GM18519 (cell line): ENCODE results near the gene RPS3.
"Not testable (repeated sequence)": the region's sequence is repeated elsewhere in the genome, so short reads cannot be mapped to it uniquely, and the experiment has no call there.

Experiments used
- ATAC-seq: cut with Tn5 transposase; IDR thresholded peaks from one replicate; pipeline ENCODE4 v1.9.1; 2021; ENCODE audit warnings: mild to moderate bottlenecking, moderate library complexity; ENCODE audit not compliant: unreplicated experiment, low FRiP score

RPS3 gene

DNA sequence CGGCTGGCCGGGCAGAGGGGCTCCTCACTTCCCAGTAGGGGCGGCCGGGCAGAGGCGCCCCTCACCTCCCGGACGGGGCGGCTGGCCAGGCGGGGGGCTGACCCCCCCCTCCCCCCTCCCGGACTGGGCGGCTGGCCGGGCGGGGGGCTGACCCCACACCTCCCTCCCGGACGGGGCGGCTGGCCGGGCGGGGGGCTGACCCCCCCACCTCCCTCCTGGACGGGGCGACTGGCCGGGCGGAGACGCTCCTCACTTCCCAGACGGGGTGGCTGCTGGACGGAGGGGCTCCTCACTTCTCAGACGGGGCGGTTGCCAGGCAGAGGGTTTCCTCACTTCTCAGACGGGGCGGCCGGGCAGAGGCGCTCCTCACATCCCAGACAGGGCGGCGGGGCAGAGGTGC is 10.7 kb downstream of the RPS3 start:
- not testable (repeated sequence) for ATAC-seq

DNA sequence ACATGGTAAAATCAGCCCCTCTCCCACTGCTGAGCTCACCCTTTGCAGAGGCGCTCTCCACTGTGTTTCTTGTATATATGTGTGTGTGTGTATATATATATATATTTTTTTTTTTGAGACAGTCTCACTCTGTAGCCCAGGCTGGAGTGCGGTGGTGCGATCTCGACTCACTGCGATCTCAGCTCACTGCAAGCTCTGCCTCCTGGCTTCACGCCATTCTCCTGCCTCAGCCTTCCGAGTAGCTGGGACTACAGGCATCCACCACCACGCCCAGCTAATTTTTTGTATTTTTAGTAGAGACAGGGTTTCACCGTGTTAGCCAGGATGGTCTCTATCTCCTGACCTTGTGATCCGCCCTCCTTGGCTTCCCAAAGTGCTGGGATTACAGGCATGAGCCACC is 13.8 kb downstream of the RPS3 start:
- not testable (repeated sequence) for ATAC-seq

DNA sequence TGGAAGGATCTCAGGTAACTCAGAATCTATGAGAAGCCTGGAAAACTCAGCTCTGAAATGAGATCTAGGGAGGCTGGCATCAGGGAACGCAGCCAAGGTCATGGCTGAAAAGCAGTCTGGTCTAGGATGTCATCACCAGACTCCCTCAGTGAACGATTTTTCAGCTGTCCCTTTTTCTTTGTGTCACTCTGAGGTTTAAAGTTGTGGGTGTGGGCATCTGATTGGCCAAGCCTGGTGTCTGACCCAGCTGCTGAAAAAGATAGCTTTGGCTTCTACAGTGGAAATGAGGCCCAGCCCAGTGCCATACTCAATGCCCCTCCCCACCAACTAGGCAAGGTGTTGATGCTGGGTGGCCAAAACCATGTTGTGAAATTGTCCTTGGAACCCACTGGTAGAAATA is 14.5 kb downstream of the RPS3 start:
- ATAC-seq: no peak

DNA sequence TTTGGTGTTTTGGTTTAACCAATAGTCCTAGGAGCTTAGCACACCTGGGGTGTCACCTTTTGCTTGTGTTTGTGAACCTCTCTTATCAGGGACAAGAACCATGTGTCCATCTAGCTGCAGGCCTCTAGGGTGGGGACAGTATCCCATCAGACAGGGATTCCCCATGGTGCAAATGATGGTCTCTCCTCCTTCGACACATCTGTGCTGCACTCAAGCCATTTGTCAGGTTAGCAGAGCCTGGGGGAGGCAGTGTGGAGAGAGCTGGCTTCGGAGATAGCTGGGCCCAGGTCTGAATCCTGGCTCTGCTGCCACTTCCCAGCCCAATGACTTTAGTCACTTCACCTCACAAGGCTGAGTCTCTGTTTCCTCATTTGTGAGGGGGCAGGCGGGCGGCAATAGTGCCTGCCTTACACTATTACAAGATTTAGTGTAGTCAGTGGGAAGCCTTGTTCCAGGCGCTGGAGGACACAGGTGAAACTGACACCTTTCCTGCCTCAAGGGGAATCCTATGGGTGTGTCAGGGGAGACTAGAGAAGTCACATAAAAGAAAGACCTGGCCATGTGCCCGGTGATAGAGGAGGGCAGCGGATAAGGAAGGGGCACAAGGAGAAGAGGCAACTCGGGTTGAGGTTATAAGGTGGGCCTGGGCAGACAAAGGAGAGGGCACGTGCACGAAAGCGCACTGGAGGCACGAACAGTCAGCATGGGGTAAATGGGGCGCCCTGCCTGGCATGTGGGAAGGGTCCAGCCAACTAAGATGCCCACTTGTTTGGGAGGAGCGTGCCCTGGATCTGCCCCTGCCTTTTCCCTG is 21.1 kb downstream of the RPS3 start:
- no peak for ATAC-seq

DNA sequence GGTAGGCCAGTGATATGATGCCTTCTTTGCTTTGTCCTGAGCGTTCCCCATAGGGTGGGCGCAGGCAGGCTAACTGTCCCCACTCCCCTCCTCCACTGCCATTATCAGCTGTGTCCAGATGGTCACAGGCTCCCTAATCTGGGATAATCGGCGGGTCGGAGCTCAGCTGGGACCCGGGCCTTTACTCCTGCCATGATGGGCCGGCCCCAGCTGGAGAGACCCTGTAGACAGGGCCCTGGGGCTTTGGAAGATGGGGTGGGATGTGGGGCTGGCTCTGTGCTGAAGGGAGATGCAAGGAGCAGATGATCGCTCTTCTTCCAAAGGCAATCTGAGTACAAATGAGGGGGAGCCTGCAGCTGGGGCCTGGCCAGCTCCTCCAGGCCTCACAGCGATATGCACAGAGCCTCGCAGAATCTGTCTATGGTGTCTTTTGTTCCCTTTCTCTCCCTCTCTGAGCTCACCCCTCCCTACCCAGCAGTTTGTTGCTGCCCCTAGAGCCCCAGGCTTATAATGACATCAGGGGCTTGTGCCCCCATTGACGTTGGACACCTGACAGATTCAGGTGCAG is 21.8 kb downstream of the RPS3 start:
- ATAC-seq: no peak

DNA sequence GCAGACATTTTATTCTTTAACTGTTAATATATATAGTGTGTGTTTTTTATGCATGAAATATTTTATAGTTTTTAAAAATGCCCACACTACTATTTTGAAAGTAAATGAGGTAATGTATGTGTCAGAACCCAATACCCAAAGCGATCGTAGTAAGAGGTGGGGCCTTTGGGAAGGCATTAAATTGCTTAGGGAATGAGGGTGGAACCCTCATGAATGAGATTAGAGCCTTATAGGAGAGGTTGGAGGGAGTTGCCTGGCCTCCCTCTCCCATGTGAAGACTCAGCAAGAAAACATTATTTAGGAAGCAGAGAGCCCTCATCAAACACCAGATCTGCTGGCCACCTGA is 22.6 kb downstream of the RPS3 start:
- ATAC-seq: no peak

DNA sequence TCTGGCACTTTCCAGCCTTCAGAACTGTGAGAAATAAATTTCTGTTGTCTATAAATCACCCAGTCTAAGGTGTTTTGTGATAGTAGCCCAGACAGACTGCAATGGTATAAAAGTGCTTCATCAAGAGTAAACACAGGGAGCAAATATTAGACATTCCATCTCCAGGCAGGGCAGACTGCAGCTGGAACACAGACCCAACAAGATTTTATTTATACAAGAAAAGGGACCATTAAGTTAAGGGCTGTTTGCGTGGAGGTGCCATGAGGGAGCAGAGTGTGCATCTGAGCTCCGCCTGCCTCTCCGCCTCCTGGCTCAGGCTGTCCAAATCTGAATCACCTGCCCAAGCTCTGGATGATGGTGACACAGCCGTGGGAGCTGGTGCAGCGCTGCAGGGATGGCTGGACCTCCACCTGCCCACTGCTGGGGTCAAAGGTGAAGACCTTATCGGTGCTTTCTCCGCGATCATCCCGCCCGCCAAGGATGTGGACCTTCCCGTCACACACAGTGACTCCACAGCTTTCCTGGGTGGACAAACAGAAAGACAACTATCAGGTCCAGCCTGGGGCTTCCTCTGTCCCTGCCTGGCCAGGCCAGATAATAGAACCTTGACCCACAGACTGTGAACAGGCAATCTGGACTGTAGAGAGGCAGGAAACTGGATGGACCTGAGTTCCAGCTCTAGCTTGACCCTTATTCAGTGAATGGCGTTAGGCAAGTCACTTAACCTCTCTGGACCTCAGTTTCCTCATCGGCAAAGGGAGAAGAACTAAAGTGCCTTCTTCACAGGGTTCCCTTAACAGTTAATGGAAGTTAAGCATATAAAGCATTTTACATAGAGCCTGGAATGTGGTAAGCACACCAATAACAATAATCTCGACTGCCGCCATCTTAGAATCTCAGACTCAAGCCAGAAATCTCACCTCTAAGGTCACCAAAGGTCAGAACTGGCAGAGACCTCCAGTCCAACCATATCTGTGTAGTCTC is 23.2 kb downstream of the RPS3 start:
- ATAC-seq: no peak

DNA sequence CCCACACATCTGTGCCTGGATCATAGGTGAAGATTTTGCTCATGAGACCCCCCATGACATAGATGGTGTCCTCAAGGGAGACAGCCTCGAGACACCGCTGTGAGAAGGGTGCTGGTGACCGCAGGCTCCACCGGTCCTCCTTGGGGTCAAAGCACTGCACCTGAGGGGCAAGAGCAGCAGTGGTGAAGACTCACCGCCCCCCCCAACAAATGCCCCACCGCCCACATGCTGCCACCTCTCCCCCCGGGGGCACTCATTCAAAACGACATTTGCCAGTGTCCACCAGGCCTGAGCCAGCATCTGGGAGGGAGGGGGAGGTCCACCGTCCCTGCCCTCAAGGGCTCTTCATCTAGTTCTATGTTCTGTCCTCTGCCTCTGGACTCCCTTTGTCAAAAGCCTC is 24.4 kb downstream of the RPS3 start:
- ATAC-seq: no peak

DNA sequence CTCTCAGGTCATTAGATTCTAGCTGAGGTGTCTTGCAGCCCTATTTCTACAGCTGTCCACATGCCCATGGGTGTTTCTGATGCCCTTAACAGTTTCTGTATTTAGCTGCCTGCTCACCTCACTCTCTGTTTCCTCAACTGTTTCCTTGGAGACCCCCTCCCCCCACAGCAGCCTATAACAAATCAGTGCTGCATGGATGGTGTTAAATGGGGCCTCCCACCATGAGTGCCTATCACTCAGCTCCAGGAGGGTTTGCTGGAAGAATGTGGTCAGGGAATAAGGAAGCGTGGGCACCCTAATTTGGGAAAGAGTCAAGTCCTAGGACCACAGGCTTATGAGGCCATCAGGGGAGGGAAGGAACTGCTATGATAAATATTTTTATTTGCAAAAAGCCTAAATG is 25.1 kb downstream of the RPS3 start:
- ATAC-seq: no peak

DNA sequence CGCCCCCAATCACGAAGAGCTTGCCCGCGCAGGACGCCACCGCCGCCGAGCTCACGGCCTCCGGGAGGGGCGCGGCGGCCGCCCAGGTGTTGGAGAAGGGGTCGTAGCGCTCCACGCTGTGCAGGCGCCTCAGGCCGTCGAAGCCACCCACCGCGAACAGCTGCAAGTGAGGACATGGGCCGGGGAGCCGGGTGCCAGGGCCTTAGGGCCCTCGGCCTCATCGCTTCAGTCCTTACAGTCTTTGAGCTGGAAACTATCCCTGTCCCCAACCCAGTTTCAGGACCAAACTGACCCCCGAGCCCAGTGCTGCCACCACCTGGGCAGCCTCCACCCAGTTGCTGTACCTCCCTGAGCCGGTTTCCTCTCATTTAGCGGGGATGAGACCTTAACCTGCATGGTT is 26.1 kb downstream of the RPS3 start:
- ATAC-seq: no peak

DNA sequence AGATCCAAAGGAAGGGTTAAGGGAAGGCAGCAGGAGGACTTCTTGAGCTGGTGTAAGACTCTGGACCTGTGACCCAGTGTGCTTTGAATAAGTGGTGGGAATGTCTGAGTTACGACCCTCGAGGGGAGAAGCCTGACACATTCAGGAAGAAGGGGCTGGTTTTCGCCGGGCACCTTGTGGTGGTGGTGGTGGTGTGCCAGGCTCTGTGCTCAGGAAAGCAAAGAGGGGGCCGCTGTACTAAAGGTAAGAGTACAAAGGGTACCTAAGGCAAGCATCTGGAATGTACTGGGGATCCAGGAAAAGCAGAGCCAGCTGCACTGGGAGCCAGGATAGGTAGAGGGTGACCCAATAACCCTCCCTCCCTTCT is 27.4 kb downstream of the RPS3 start:
- ATAC-seq: no peak

DNA sequence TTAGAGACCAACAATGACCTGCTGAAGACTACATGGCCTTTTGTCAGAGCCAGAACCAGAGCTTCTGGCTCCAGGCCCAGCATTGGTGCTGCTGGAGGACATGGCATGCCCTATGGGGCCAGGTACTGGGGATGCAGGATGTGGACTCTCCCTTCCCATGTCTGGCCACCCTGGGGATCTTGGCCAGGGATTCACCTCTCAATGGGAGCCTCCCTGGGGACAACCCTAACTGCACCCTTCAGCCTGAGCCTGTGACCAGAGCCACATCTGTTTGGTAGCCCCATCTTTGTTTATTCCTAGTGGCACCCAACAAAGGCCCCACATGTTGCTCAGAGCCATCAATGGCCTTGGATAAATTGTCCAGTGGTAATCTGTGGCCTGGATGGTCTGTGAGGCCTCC is 27.9 kb downstream of the RPS3 start:
- no peak for ATAC-seq

DNA sequence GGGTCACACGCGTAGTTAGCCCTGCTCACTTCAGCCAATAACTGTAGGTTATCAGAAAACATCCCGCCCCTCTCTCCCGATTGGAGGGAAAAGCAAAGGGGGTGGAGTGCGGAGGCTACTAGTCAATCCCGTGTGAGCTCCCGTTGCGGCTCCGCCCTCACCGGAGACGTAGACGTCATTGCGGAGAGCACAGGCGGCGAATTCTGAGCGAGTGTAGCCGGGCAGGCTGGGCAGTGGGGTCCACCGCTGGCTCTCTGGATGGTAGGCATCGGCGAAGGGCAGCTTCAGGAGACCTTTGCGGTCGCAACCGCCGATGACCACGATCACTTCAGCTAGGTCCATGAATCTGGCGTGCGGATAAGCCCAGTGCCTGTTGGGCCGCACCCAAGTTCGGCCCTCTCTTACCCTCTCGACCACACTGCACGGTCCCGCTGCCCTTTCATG is 29.0 kb downstream of the RPS3 start:
- no peak for ATAC-seq

DNA sequence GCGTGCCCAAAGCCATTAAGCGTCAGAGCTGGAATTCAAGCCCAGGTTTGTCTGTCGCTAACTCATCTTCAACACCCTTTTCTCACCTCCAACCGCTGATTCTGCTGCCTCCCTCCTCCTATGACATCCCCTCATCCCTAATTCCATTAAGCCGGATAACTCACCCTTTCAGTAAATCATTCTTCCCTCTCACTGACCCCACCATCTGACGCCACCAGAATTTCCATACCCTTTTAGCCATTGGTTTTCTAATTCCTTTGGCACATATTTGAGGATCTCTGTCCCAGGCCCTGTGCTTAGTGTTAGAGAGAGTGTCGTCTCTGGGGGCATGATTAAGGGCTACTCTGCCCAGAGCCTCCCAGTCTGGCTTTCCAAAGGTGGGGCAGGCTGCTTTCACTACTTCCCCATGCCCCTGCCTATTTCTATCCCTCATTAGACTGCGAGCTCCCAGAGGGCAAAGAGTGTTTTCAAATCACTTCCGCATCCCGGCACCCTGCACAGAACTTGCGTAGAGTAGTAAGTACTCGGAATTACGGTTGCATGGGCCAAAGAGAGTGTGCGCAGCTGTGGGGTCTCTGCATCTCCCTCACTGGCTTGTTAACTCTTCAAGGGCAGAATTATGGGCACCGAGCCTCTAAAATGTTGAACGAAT is 29.8 kb downstream of the RPS3 start:
- no peak for ATAC-seq

DNA sequence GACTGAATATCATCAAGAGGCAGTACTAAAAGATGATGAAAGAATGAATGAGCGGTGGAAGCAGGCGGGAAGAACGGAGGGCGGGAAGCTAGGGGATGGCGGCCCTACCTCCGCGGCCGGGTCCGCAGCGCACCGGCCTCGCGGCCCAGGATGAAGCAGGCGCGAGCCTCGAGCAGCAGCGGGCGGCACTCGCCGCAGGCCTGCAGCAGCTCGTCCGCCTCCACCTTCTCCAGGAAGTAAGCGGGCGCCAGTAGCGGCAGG is 30.3 kb downstream of the RPS3 start:
- no peak for ATAC-seq

DNA sequence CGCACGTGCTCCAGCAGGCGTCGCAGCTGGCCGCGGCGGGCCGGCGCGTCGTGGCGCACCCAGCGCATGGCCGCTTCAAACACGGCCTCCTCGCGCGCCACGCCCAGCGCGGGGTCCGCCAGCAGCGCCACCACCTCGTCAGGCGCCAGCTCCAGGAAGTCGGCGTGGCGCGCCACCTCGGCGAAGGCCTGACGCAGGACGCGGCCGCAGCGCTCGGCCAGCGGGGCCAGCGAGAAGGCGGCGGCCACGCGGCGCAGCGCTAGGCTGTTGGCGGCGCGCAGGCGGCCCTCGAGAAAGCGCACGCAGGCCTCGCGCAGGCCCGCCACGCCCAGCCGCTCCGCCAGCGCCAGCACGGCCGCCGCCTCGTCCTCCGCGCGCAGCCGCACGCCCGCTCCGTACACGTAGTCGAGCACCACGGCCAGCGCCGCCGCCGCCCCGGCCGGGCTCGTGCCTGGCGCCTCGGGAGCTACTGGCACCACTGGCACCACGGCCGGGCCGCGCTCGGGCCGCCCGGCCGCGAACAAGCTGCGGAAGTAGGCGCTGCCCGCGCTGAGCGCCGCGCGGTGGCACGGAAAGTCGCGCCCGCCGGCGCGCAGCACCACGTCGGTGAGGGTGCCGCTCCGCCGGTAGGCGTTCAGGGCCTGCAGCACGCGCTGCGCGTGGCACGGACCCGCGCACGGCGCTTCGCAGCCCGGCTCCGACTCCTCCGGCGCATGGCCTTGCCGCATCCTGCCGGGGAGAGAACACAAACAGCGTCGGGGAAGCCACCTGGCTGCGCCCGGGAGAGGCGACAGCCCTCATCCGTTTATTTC is 30.8 kb downstream of the RPS3 start:
- ATAC-seq: peak; percentile 57

DNA sequence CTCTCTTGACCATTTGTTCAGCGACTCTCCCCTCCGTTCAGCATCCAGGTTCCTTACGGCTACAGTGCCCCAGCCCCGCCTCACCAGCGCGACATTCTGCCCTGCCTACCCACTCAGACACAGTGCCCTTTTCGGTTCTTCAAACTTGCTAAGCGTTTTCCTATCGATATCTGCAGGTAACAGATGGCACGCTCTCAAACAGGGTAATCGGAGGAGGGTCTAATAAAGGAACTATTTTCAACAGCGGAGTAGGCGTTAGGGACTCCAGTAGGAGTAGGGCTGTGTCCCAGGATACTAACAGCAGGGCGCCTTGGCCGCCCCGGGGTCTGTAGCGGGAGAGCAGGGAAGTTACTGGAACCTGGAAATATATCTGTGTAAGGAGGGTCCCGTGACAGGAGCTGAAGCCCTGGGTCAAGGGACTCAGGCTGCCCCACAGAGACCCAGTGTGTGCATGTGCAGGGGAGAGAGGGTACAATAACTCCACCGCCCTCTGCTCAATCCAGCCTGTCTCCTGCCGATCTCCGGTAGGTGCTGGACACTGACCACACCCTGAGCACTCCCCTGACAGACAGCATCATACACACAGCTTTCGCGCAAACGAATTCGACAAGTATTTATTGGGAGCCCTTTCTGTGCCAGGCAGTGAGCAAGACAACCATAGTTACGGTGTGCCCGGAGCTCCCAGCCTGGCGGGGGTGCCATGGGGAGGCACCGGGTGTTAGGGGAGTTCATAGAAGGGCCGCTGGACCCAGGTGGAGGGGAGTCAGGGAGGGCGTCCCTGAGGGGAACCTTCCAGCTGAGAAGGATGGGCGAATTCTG is 31.6 kb downstream of the RPS3 start:
- no peak for ATAC-seq

DNA sequence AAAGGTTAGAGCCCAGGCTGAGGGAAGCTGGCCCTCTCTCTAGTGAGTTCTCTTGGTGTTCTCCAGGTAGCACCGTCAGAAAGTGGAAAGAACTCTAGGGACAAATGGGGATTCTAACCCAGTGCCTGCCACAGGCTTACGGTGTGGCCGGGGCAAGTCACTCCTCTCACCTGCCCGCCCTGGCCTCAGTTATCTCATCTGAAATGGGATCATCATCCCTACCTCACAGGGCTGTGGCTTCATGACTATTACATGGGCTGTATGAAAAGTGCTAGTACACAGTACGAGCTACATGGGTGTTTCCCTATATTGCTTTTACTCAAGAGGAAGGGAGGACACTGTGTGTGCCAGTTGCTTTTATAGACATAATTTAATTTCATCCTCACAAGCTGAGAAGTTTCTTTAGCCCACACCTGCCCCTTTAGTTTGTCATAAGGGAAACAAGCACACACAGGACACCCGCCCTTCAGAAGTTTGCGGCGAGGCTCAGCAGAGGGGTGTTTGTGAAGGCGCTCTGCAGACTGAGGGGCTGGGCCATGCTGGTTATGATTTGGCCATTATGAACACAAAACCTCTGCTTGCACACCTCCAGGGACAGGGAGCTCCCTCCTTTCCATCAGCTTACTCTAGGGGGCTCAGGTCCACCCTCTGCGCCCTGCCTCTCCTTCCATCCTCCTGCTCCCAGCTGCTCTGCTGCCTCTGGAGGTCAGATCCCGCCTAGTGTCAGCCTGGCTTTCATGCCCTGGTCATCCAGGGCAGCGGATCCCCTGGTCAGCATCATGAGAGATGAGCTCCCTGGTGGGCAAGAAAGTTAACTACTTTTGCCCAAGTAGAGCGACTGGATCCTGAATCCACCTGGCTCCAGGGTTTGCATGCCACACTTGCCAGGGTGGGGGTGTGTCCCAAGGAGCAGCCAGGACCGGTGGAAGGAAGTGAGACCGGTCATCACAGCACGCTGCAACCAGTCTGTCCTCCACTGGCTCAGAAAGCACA is 32.5 kb downstream of the RPS3 start:
- no peak for ATAC-seq
